NCI-H2081 (cell line): ENCODE data around the gene LDB2.

Experiments used
- DNase-seq, 2 experiments: peaks; one replicate each; lab custom pipeline; 2025; lab: John Stamatoyannopoulos, UW

Gene LDB2

GRCh38 chr4:16802044-16802443 is 96.4 kb downstream of the LDB2 start:
- no peak for DNase-seq

DNA sequence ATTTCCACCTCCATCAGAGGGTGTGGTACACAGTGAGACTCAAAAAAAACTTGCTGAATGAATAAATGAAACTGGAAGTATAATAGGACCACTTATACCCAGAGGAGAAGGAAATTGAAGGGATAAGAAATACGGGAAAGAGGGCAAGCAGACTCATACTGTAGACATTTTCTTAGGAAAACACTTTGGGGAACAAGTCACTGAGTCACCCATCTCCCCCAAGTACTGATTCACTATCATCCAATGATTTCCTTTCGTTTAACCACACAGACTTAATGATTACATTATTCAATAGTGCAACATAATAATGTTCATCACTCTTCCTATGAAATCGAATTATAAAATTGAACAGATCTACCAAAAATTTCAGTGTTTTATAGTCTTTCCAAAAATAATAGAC is 97.1 kb downstream of the LDB2 start:
- DNase-seq: no peak

- peak; percentile 21 to 47 for DNase-seq
These were observed 103.5 kb downstream of the LDB2 start for GRCh38 chr4:16794816-16795445.

- no peak for DNase-seq
These were observed 107.0 kb downstream of the LDB2 start for GRCh38 chr4:16791460-16791859.

DNA sequence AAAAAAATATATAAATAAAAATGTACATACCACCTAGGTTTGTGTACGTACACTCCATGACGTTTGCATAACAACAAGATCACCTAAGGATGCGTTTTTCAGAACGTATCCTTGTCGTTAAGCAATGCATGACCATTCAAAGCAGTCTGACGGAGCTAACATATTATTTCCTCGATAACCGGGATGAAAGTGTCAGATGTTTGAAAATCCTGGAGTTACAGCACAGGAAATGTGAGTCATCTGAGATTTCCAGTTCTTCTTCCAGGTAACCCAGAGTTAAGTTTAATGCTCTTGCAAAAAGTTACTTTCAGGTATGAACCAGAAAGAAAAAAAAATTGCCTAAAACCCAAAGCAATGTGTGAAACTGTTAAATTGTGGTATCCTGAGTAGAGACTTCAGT is 107.9 kb downstream of the LDB2 start:
- no peak for DNase-seq

DNA sequence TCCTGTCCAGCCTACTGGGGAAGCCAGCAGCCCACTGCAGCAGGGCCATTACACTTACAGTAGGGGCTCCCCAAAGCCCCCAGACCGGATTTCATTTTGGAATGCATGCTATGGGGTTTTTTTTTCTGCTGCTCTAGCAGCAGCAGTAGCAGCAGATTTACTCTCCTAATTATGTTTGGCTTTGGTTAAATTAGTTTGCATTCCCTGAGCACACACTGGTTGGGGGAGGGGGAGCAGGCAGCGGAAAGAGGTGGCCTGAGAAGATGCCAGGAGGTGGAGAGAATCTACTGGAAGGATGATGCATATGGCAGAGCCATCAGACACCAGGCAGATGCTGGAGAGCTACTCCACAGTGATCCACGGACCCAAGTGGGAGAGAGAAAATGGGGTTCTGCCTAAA is 109.6 kb downstream of the LDB2 start:
- DNase-seq: no peak

GRCh38 chr4:16785793-16786527 is 112.5 kb downstream of the LDB2 start:
- no peak for DNase-seq

- DNase-seq: no peak
These were observed 115.3 kb downstream of the LDB2 start for GRCh38 chr4:16783119-16783518.

DNA sequence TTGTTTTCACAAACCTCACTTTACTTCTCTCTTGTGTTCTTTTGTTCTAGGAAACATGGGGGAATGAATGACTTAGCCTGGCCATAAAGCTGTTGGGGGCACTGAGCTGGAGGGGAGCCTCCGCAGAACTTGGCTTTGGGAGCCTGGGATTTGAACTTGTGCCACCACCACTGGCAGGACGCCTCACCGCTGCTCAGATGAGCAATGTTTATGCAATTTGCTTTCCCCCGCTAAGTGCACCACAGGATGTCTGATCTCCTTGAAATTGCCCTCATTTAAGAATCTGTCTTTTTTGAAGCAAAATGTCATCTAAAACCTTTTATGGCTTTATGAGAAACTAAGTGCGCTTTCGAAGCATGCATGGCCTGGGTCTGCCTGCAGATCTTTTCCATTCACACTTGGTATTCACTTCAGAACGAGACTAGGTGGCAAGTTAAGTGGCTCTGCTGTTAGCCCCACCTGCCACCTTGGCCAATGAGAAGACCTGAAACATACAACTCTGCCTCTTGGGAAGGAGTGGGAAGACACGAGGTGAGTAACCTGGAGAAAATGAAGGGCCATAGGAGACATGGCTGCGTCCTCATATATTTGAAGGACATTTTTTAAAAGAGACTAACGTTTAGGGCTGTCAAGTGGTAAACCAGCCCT is 119.3 kb downstream of the LDB2 start:
- no peak for DNase-seq

GRCh38 chr4:16777726-16778125 is 120.7 kb downstream of the LDB2 start:
- DNase-seq: no peak

DNA sequence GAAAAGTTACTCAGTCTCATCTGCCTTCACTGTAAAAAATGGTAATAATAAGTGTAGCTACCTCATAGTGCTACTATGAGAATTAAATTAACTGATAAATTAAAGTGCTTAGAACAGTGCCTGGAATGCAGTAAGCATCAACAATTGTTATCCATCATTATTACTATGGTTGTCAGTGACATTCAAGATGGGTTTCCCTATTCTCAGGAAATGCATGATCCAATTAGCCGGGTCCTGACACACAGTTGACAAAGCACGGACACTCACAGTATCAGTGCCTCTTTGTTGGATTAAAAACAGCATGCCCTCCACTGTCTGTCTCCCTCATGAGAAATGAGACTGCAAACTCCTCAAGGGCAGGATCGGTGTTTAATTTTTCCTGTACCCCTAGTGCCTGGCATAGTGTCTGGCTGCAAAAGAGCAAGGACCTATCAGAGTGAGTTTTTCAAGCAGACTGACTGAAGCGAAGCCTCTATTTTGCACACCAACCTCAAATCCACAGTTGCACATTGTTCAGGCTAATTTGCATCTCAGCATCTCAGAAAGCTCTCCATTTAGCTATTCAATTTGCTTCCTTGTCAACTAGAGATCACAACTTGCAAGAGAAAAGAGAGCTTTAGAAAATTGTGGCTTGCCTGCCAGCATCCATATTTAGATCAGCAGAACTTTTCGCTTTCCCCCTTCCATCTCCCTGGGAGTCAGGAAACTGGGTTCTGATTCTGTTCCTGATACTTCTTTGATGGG is 122.9 kb downstream of the LDB2 start:
- no peak for DNase-seq

GRCh38 chr4:16772366-16772850 is 126.0 kb downstream of the LDB2 start:
- no peak for DNase-seq

DNA sequence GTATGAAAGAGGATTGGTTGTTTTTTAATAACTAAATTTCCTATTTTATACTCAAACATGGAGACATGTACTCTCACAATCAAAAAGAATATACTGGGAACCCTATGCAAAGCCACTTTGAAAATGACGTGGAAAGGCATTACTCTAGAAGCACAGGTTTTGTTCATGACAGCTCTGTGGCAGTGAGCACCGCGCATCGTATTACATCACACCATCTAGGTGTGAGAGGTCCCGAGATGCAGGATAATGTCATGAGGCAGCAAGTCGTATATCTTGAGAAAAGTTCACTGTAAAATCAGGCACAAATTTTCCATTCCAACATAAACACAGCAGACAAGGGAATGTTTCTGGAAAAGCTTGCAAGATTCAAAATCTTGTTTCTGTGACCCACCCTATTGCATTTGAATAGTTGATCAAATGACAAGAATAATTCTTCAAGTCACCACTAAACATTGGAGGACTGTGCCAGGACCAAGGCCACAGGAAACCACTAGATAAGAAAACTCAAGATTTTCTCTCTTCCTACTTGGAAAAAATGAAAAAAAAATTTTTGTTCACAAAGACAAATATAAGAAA is 127.6 kb downstream of the LDB2 start:
- DNase-seq: no peak

DNA sequence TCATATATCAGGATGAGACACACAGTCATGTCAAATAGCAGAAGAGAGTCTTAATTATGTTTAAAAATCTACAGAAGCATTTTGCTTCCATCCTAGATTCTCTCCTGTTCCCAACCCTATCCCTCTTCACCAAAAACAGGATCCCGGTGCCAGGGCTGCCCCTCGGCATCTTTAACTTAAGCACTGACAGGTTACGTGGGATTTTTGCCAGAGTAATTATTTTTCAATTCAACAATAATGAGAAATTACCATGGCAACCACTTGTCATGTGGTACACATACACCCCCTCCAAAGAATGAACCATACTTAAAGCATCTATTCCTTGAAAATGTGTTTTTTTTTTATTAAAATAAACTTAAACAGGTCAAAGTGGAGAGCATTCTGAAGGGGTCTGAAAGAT is 130.6 kb downstream of the LDB2 start:
- DNase-seq: no peak

GRCh38 chr4:16767251-16767650 is 131.2 kb downstream of the LDB2 start:
- DNase-seq: no peak

GRCh38 chr4:16765546-16765945 is 132.9 kb downstream of the LDB2 start:
- DNase-seq: no peak

DNA sequence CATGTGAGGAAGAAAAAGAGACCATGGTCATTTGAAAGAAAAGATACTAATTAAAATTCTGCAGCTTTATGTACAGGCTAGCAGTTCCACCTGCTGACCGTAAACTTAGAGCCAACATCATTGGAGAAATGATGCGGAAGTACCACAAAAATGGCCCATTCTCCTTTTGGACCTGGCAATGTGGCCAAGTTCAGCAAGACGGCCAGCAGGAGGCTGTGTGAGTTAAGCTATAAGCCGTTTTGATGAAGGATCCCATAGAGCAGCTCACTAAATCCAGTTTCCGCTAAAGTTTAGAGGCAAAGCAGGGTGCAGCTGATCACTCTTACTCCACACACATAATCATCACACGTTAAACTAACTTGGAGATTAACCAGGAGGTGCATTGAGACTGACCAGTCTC is 133.8 kb downstream of the LDB2 start:
- DNase-seq: no peak

GRCh38 chr4:16760617-16761363 is 137.7 kb downstream of the LDB2 start:
- DNase-seq: no peak

- no peak for DNase-seq
These were observed 138.4 kb downstream of the LDB2 start for GRCh38 chr4:16759931-16760582.

DNA sequence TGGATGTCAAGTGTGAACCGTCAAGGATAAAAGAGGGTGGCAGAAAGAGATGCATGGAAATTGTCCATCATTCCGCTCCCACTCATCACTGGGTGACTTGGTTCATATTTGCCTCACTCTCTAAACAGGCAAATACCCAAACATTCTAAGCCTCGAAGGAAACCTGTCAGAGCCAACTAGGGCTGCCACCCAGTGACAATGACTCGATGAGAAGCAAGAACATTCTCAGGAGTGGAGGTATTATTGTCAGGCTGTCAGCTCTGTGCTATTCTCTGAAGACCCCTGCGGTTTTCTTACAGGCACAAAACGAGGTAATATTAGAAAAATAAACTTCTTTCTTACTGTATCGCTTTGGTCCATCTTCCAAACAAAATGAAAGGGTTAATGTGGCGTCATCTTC is 139.6 kb downstream of the LDB2 start:
- DNase-seq: no peak

GRCh38 chr4:16758255-16758654 is 140.2 kb downstream of the LDB2 start:
- DNase-seq: no peak
